Progenitor cell of endocrine pancreas (in vitro differentiated cells): ENCODE measurements around the gene PLET1. TPM values are rescaled to one million over a fixed set of nuclear protein-coding genes. Genes with fewer than 3 reads are reported as not detected.

Experiments used
- DNase-seq: peaks from one replicate; pipeline ENCODE4 v3.0.0; 2021; ENCODE audit warnings: low spot score; ENCODE audit not compliant: unreplicated experiment
- H3K27ac Mint-ChIP-seq: 2 replicates; pipeline ENCODE4 v1.8.0; 2021; ENCODE audit warnings: mild to moderate bottlenecking, moderate library complexity, mixed read lengths
- H3K27me3 Mint-ChIP-seq: 2 replicates; pipeline ENCODE4 v1.8.0; 2021; ENCODE audit warnings: mixed read lengths
- H3K36me3 Mint-ChIP-seq: 2 replicates; pipeline ENCODE4 v1.8.0; 2022; ENCODE audit warnings: mixed read lengths; ENCODE audit not compliant: insufficient read depth
- H3K4me1 Mint-ChIP-seq: 2 replicates; pipeline ENCODE4 v1.8.0; 2021; ENCODE audit warnings: low read depth, mixed read lengths
- H3K4me3 Mint-ChIP-seq: 2 replicates; pipeline ENCODE4 v1.8.0; 2021; ENCODE audit warnings: low read depth, mild to moderate bottlenecking, moderate library complexity, mixed read lengths
- H3K9me3 Mint-ChIP-seq: 2 replicates; pipeline ENCODE4 v1.8.0; 2021; ENCODE audit warnings: low read depth, mixed read lengths
- total RNA-seq: library from RNA; stranded (reverse); gene quantifications from 2 replicates; pipeline ENCODE4 v1.2.1, GENCODE V29; 2021
- TF ChIP-seq, protein P1 (sequence below): fragments of 200-600 bp; sonication (generic); IDR thresholded peaks from one replicate; pipeline ENCODE4 v1.5.0; 2021; ENCODE audit warnings: antibody characterized with exemption, mild to moderate bottlenecking; ENCODE audit not compliant: unreplicated experiment

PLET1 gene
- total RNA-seq, 1 donor from 2014 or later, result not detected

DNA sequence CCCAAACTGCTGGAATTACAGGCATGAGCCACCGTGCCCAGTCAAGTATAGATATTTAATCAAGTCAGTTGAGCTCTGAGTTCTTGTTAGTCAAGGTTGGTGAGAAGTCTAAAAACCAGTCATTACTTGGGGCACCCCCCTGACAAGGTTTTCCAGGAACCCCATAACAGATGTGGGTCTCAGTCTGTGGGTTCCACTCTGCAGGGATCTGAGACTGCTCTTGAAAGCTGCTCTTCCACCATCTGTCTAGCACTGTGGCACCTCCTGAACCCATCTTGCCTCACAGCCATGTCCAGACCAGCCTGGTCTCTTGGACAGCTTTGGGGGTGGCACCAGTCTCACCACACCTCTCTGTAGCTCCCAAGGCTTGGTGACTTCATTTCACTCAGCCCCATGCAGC lies 44.3 kb upstream of the PLET1 start:
- Mint-ChIP-seq H3K4me1 (peaks cover 7% of the 10 kb centered on the region), H3K9me3 (peaks cover 6% of the 10 kb centered on the region), H3K27ac (no peak overlapping the region), H3K27me3 (peaks cover 10% of the 10 kb centered on the region), H3K4me3 (no peak overlapping the region), H3K36me3 (no peaks in the 10 kb centered on the region)
- DNase-seq, result no peak
- TF ChIP-seq, protein P1, sequence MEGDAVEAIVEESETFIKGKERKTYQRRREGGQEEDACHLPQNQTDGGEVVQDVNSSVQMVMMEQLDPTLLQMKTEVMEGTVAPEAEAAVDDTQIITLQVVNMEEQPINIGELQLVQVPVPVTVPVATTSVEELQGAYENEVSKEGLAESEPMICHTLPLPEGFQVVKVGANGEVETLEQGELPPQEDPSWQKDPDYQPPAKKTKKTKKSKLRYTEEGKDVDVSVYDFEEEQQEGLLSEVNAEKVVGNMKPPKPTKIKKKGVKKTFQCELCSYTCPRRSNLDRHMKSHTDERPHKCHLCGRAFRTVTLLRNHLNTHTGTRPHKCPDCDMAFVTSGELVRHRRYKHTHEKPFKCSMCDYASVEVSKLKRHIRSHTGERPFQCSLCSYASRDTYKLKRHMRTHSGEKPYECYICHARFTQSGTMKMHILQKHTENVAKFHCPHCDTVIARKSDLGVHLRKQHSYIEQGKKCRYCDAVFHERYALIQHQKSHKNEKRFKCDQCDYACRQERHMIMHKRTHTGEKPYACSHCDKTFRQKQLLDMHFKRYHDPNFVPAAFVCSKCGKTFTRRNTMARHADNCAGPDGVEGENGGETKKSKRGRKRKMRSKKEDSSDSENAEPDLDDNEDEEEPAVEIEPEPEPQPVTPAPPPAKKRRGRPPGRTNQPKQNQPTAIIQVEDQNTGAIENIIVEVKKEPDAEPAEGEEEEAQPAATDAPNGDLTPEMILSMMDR, result no peak

DNA sequence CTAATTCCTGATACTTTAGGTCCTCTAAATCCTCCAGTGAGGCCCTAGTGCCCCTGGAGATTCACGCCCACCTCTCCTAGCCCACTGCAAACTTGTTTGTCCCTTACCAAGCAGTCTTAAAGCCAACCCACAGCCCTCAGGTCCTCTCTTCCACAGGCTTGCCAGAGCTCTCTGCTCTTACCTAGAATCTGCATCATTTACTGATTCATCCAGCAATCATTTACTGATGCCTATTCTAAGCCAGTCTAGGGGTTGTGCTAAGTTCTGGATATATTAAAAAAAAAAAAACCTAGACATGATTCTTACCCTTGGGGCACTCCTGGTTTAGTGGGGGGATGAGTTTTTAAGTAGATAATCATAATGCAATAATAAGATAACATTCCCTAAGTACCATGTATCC lies 43.0 kb upstream of the PLET1 start:
- Mint-ChIP-seq H3K27ac (no peak overlapping the region), H3K4me1 (peaks cover 7% of the 10 kb centered on the region), H3K9me3 (peaks cover 5% of the 10 kb centered on the region), H3K36me3 (no peaks in the 10 kb centered on the region), H3K4me3 (no peak overlapping the region), H3K27me3 (peaks cover 13% of the 10 kb centered on the region)
- no peak for DNase-seq
- TF ChIP-seq, protein P1, result no peak

DNA sequence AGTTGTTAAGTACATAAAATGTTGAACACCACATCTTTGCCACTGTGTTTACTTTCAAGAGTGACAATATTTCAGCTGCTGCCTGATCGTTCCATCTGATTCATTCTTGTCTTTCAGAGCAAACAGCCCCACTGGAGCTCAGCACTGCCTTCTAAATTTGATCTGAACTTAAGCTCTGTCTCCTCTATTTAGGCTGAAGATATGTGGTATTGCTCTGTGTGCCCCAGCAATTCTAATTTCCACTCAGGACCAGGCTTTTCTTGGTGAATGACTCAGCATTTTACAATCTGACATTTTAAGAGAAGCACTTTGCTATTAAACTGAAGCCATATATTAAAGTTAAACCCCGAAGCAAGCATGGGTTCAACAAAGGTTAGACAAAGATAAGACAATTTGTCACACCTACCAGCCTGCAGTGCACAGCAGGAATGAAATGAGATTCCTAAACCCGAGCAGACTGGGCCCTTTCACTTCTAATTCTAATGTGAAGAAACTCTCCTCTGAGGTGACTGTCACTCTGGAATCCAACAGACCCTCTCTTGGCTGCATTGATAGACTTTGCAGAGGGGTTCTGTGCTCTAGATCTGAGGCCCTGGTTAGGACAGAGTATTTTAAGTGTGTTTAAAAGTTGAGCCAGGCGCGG lies 41.7 kb upstream of the PLET1 start:
- H3K9me3 Mint-ChIP-seq, result no peaks in the 10 kb centered on the region
- H3K27ac Mint-ChIP-seq, result no peak overlapping the region
- no peak for DNase-seq
- peaks cover 14% of the 10 kb centered on the region for H3K27me3 Mint-ChIP-seq
- H3K4me3 Mint-ChIP-seq, result no peak overlapping the region
- no peaks in the 10 kb centered on the region for H3K36me3 Mint-ChIP-seq
- TF ChIP-seq, protein P1, result no peak
- peaks cover 7% of the 10 kb centered on the region for H3K4me1 Mint-ChIP-seq

DNA sequence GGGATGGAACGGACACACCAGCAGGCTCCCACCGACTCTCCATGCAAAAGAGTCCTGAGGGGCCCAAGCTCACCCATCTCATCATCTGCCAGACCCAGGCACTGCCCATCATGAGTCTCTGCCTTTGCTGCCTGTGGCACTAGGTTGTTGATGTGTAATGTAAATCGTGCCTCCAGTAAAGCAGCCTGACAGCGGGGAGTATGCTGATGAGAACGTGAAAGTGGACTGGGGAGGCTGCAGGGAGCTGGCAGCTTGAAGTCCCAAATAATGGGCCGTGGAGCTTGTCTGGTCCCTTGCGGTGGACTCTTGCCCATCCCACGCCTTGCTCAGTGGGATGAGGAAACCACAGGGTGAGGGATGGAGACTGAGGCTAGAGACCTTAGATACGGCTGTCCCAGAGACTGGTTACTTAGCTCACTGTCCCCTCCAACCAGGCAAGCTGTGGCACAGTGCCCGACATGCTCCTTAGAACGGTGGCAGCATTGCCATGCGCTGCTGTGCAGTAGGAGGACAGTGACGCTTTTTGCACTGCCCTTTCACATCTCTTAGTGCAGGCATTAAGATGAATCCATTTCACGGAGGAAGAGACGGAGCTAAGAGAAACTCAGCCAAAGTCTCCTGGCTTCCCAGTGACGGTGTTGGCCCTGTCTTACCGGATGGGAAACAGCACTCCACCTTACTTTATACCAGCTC lies 39.6 kb upstream of the PLET1 start:
- H3K27ac Mint-ChIP-seq, result no peak overlapping the region
- no peaks in the 10 kb centered on the region for H3K9me3 Mint-ChIP-seq
- DNase-seq, result no peak
- no peaks in the 10 kb centered on the region for H3K36me3 Mint-ChIP-seq
- H3K4me3 Mint-ChIP-seq, result no peak overlapping the region
- TF ChIP-seq, protein P1, result no peak
- H3K4me1 Mint-ChIP-seq, result peaks cover 7% of the 10 kb centered on the region
- H3K27me3 Mint-ChIP-seq, result peaks cover 16% of the 10 kb centered on the region

DNA sequence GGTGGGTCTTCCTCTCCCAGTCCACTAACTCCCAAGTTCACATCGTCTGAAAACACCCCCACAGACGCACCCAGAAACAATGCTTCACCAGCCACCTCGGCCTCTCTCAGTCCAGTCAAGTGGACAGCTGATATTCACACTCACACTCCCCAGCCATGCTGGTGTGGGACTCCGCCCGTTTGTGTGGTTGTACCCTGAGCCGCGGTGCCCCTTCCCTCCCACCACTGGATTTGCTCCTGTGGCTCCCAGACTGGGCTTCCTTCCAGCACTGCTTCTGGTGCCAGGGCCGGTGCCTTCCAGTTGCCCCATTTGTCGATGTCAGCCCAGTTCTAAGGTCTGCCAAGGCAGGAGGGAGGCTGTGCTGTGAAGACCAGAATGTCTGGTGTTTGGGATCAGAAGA lies 37.9 kb upstream of the PLET1 start:
- Mint-ChIP-seq H3K4me1 (peaks cover 7% of the 10 kb centered on the region), H3K9me3 (no peaks in the 10 kb centered on the region), H3K27me3 (peaks cover 20% of the 10 kb centered on the region), H3K4me3 (no peak overlapping the region), H3K27ac (no peak overlapping the region), H3K36me3 (no peaks in the 10 kb centered on the region)
- DNase-seq, result no peak
- TF ChIP-seq, protein P1, result no peak
